ENCODE measurements around the gene MBIP. TPM values are rescaled to one million over a fixed set of nuclear protein-coding genes. Genes with fewer than 3 reads are reported as not detected.

The MBIP gene
- total RNA-seq, 1 experiment from 2014 or later, result 27.8 TPM

GRCh38 chr14:36306836-36307235, 13.6 kb downstream of the MBIP start:
- intact Hi-C loops (cut with micrococcal nuclease; ENCODE audit: unreplicated experiment), result no loop called here
- no peak for DNase-seq
- ChIA-PET CTCF (no interaction called here), POLR2A (no interaction called here)
- no peak overlapping the region for H3K4me3 Mint-ChIP-seq (ENCODE audit: unreplicated experiment)
- Histone ChIP-seq H3K27me3 (replicated peaks; ENCODE audit: control insufficient read depth, insufficient read depth, low read length) (no peaks in the 10 kb centered on the region), H3K4me1 (peaks cover 12% of the 10 kb centered on the region), H3K9me3 (no peaks in the 10 kb centered on the region), H3K4me3 (ENCODE audit: low read depth, low read length) (no peak overlapping the region), H3K36me3 (ENCODE audit: control insufficient read depth, insufficient read depth, low read length) (no peaks in the 10 kb centered on the region)
- H3K36me3 Mint-ChIP-seq (ENCODE audit: insufficient read depth, unreplicated experiment), result peaks cover 55% of the 10 kb centered on the region
- no peak overlapping the region for H3K27ac Mint-ChIP-seq (ENCODE audit: unreplicated experiment)
- TF ChIP-seq CTCF (IDR thresholded peaks at IDR 0.05; ENCODE audit: insufficient read depth in 1 of 2, low read depth in 1 of 2, low read length in 1 of 2, severe bottlenecking in 1 of 2, unreplicated experiment in 1 of 2), result no peak
- H3K27me3 Mint-ChIP-seq (ENCODE audit: insufficient read depth, unreplicated experiment), result no peaks in the 10 kb centered on the region
- no peaks in the 10 kb centered on the region for H3K9me3 Mint-ChIP-seq (ENCODE audit: unreplicated experiment)
- BruUV-seq (replicated peaks), result no TSS peak
- peaks cover 14% of the 10 kb centered on the region for H3K4me1 Mint-ChIP-seq (ENCODE audit: low read depth, unreplicated experiment)

GRCh38 chr14:36304895-36305294, 15.5 kb downstream of the MBIP start:
- H3K27me3 Mint-ChIP-seq (ENCODE audit: insufficient read depth, unreplicated experiment), result no peaks in the 10 kb centered on the region
- H3K27me3 ChIP-seq (replicated peaks; ENCODE audit: control insufficient read depth, insufficient read depth, low read length), result no peaks in the 10 kb centered on the region
- ChIA-PET CTCF (interaction anchor here (1.5 kb wide), 1 partner anchor 9 kb away, joined by 3 read pairs; no protein-coding TSS in a partner anchor), POLR2A (no interaction called here)
- no peaks in the 10 kb centered on the region for H3K9me3 Mint-ChIP-seq (ENCODE audit: unreplicated experiment)
- TF ChIP-seq CTCF (IDR thresholded peaks at IDR 0.05; ENCODE audit: insufficient read depth in 1 of 2, low read depth in 1 of 2, low read length in 1 of 2, severe bottlenecking in 1 of 2, unreplicated experiment in 1 of 2), result no peak
- no peaks in the 10 kb centered on the region for H3K9me3 ChIP-seq
- H3K4me3 ChIP-seq (ENCODE audit: low read depth, low read length), result no peak overlapping the region
- intact Hi-C loops (cut with micrococcal nuclease; ENCODE audit: unreplicated experiment), result no loop called here
- no peaks in the 10 kb centered on the region for H3K36me3 ChIP-seq (ENCODE audit: control insufficient read depth, insufficient read depth, low read length)
- peaks cover 40% of the 10 kb centered on the region for H3K36me3 Mint-ChIP-seq (ENCODE audit: insufficient read depth, unreplicated experiment)
- no TSS peak for BruUV-seq (replicated peaks)
- no peak overlapping the region for H3K27ac Mint-ChIP-seq (ENCODE audit: unreplicated experiment)
- H3K4me1 Mint-ChIP-seq (ENCODE audit: low read depth, unreplicated experiment), result peaks cover 14% of the 10 kb centered on the region
- DNase-seq, result no peak
- H3K4me3 Mint-ChIP-seq (ENCODE audit: unreplicated experiment), result no peak overlapping the region
- H3K4me1 ChIP-seq, result peaks cover 22% of the 10 kb centered on the region

GRCh38 chr14:36303960-36304359, 16.5 kb downstream of the MBIP start:
- ChIA-PET CTCF (interaction anchor here (1.5 kb wide), 1 partner anchor 10 kb away, joined by 3 read pairs; no protein-coding TSS in a partner anchor), POLR2A (no interaction called here)
- Mint-ChIP-seq H3K36me3 (ENCODE audit: insufficient read depth, unreplicated experiment) (peaks cover 40% of the 10 kb centered on the region), H3K27me3 (ENCODE audit: insufficient read depth, unreplicated experiment) (no peaks in the 10 kb centered on the region), H3K4me1 (ENCODE audit: low read depth, unreplicated experiment) (peaks cover 14% of the 10 kb centered on the region), H3K27ac (ENCODE audit: unreplicated experiment) (no peak overlapping the region), H3K9me3 (ENCODE audit: unreplicated experiment) (no peaks in the 10 kb centered on the region), H3K4me3 (ENCODE audit: unreplicated experiment) (no peak overlapping the region)
- Histone ChIP-seq H3K4me3 (ENCODE audit: low read depth, low read length) (no peak overlapping the region), H3K9me3 (no peaks in the 10 kb centered on the region), H3K27me3 (replicated peaks; ENCODE audit: control insufficient read depth, insufficient read depth, low read length) (no peaks in the 10 kb centered on the region), H3K36me3 (ENCODE audit: control insufficient read depth, insufficient read depth, low read length) (no peaks in the 10 kb centered on the region), H3K4me1 (peaks cover 22% of the 10 kb centered on the region)
- no TSS peak for BruUV-seq (replicated peaks)
- no peak for TF ChIP-seq CTCF (IDR thresholded peaks at IDR 0.05; ENCODE audit: insufficient read depth in 1 of 2, low read depth in 1 of 2, low read length in 1 of 2, severe bottlenecking in 1 of 2, unreplicated experiment in 1 of 2)
- no peak for DNase-seq
- intact Hi-C loops (cut with micrococcal nuclease; ENCODE audit: unreplicated experiment), result no loop called here

Measured in Caco-2 (cell line).